Stimulated activated CD4-positive, alpha-beta T cell treated with anti-CD3 and anti-CD28 coated beads, Interleukin-4, amount 100 ng/mL, for 48 hours (primary cell): ENCODE measurements around the gene RPS26.
"Not testable (repeated sequence)": the region's sequence is repeated elsewhere in the genome, so short reads cannot be mapped to it uniquely, and the experiment has no call there.

Source experiments
- DNase-seq, 2 donors: peaks; one replicate each; pipeline ENCODE4 v3.0.0-alpha.2; 2020; ENCODE audit warnings: low read depth in 2 of 2

The RPS26 gene

DNA sequence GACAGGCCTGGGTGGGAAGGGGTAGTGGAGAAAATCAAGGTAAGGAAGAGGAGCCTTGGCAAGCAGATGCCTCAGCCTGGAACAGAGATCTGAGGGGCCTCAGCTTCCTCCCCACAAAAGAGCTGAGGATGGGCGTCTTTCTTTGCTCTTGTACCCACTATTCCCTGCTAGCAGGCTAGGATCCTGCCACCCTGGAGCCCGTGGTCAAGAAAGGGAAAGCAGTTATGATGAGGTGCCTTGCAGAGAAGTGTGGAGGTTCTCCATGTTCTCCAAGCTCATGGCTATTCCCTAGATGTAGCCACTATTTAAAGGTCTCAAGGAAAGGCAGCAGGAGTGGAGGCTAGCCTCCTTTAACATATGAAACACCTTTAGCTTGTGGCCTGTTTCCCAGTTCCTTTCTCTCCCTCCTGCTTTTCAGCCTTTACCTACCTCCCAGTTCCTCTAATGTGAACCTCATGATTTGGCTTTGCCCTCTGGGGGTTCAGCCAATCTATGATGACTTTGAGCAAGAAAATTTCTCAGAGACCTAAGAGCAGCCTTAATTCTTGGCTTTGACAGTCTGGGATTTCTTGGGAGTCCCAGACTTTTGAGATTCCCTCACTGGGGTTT is 19.7 kb upstream of the RPS26 start:
- DNase-seq, result no peak

DNA sequence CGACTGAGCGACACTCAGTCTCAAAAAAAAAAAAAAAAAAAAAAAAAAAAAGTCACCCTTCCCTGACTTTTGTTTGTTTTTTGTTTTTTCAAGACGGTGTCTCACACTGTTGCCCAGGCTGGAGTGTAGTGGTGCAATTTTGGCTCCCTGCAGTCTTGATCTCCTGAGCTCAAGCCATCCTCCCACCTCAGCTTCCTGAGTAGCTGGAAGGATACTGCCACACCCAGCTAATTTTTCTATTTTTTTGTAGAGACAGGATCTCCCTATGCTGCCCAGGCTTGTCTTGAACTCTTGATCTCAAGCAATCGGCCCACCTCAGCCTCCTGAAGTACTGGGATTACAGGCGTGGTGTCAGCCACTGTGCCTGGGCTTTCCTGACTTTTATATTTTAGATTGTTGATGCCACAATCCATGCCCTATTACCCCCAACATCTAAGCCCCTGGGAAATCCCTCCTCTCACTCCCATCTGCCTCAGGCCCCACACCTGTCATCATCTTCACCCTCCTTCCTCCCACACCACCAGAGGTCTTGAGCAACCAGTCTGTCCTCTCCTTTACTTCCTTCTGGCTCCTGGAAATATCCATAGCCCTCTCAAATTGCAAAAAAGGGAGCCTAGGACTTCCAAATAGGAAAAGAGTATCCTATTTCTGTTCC is 13.1 kb upstream of the RPS26 start:
- no peak for DNase-seq

DNA sequence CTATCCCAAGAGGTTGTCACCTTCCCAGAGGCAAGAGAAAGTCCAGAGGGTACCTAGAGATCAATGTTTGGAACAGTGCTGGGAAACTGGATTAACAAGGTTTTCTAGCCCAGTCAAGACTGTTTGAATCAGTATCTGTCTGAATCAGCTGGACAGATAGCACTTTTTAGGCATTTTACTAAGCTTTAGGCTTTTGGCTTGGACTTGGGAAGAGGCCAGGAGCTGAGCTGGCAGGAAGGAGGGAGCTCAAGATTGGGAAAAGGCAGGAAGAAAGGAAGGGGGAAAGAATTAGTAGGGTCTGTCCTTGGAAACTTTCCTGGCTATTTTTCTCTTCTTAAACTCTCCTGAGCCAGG is 12.6 kb upstream of the RPS26 start:
- DNase-seq, result no peak

DNA sequence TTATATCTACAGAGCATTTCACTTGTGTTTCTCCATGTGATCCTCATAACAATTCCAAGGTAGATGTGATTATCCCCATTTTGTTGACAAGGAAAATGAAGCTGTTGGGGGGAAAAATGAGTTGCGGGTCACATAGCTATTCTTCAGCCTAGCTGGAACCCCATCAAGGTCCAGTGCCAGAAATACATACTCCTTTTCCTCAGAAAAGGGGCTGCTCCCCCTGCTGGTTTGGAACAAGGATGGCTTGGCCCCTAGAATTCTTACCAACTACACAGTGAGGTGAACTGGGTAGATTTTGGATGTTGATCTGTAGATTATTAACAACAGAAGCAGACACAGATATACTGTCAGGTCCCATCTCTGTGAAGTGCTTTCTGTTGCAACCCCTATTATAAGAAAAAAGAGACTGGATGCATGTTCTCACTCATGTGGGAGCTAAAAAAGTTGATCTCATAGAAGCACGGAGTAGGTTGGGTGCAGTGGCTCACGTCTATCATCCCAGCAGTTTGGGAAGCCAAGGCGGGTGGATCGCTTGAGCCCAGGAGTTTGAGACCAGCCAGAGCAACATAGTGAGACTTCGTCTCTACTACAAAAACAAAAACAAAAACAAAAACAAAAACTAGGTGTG is 11.9 kb upstream of the RPS26 start:
- peak in 1 of 2 donors; percentile 27 for DNase-seq

DNA sequence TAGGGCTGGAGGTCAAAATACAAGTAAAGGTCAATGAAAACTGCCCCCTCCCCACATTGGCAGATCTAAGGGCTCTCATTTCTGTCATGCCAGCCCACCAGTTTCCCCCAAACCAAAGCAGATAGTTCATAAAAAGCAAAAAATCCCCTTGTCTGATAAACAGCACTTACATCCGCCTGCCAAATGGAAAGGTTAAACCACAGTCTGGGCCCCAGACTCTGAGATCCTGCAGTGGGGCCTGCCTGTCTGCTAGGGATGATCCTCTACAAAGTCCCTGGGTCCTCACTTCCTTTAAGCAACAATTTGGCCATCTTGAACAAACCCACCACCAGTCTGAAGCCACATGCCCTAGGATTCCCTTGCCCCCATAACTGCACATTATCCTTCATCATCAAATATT is 9.7 kb upstream of the RPS26 start:
- no peak for DNase-seq

DNA sequence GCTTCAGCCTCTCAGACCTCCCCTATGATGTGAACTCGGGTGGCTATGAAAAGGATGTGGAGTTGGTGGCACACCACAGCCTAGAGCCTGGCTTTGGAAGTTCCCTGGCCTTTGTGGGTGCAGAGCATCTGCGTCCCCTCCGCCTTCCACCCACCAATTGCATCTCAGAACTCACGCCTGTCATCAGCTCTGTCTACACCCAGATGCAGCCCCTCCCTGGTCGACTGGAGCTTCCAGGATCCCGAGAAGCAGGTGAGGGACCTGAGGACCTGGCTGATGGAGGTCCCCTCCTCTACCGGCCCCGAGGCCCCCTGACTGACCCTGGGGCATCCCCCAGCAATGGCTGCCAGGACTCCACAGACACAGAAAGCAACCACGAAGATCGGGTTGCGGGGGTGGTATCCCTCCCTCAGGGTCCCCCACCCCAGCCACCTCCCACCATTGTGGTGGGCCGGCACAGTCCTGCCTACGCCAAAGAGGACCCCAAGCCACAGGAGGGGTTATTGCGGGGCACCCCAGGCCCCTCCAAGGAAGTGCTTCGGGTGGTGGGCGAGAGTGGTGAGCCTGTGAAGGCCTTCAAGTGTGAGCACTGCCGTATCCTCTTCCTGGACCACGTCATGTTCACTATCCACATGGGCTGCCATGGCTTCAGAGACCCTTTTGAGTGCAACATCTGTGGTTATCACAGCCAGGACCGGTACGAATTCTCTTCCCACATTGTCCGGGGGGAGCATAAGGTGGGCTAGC is 7.0 kb upstream of the RPS26 start:
- DNase-seq, result no peak

DNA sequence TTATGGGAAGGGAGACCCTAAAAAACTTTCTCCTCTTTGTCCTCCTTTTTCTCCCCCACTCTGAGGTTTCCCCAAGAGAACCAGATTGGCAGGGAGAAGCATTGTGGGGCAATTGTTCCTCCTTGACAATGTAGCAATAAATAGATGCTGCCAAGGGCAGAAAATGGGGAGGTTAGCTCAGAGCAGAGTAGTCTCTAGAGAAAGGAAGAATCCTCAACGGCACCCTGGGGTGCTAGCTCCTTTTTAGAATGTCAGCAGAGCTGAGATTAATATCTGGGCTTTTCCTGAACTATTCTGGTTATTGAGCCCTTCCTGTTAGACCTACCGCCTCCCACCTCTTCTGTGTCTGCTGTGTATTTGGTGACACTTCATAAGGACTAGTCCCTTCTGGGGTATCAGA is 4.6 kb upstream of the RPS26 start:
- DNase-seq, result no peak

DNA sequence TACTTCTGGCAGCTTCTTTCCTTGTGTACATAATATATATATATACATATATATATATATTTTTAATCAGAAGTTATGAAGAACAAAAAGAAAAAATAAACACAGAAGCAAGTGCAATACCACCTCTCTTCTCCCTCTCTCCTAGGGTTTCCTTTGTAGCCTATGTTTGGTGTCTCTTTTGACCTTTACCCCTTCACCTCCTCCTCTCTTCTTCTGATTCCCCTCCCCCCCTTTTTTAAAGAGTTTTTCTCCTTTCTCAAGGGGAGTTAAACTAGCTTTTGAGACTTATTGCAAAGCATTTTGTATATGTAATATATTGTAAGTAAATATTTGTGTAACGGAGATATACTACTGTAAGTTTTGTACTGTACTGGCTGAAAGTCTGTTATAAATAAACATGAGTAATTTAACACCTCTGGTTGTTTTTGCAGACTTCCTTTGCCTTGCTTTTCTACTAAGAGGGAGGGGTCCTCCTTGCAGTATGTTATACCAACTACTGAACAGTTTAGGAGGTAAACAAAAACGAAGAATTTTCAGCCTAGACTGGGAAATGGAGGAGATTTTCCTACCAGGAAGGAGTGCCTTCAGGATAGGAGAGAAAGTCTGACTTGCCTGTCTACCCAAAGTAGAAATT is 3.6 kb upstream of the RPS26 start:
- no peak for DNase-seq

DNA sequence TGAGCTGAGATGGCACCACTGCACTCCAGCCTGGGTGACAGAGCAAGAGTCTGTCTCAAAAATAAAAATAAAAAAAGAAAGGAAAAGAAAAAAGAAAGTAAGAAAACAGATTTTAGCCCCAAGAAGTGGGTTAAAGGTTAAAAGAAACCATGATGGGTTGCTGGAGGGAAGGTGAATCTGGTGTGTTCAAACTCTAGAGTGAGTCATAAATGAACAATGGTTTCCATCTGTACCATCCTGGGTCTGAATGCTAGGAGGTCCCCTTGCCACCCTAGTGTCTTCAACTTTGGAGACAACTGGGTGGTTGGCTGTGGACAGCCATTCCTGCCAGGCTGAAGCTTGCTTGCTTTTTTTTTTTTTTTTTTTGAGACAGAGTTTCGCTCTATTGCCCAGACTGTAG is 1.6 kb upstream of the RPS26 start:
- no peak for DNase-seq

DNA sequence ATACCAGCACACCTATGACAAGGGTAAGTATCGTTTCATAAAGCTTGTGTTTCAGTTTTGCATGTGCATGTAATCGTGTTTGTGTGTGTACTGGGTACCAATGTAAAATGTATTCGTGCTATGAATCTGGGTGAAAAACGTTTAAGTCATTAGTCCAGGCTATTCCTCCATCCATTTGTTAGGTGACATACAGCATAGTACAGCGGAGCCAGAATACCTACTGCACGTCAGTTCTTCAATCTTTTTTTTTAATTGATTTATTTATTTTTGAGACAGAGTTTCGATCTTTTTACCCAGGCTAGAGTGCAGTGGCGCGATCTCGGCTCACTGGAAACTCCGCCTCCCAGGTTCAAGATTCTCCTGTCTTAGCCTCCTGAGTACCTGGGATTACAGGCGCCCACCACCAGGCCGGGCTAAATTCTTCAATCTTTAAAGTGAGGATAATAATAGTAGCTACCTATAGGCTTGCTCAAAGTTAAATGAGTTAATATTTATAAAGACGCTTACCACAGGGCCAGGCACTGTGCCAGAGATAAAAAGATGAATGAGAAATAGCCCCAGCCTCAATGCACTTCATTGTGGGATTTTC is 661 bp upstream of the RPS26 start:
- no peak for DNase-seq

DNA sequence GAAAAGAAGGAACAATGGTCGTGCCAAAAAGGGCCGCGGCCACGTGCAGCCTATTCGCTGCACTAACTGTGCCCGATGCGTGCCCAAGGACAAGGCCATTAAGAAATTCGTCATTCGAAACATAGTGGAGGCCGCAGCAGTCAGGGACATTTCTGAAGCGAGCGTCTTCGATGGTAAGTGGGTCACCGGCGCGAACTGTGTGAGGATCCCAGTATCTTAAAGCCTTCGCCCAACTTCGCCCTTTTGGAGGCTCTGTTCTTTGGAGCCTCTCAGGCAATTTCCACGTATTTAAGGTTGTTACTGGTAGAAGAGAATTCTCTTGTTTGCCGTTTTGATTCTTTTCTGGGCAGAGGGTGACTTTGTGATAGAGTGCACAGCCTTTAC is 704 bp downstream of the RPS26 start:
- DNase-seq, result not testable (repeated sequence)

DNA sequence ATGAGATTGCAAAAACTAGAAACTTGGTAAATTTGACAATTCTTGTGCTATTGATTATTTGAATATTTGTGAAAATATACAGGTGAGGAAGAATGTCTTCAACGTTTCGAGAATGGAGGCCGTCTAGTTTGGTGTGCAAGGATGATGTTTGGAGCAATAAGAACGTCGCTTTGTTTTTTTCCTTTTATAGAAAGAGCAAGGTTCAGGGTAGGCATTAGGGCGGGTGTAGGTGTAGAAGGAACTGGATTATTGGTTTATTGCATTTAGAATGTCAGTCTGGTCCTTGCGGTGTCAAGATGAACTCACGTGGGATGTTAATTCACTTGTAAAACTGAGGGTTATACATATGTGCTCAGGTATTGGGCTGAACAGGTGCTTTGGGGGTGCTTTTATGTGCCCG is 1.1 kb downstream of the RPS26 start:
- DNase-seq, result no peak

DNA sequence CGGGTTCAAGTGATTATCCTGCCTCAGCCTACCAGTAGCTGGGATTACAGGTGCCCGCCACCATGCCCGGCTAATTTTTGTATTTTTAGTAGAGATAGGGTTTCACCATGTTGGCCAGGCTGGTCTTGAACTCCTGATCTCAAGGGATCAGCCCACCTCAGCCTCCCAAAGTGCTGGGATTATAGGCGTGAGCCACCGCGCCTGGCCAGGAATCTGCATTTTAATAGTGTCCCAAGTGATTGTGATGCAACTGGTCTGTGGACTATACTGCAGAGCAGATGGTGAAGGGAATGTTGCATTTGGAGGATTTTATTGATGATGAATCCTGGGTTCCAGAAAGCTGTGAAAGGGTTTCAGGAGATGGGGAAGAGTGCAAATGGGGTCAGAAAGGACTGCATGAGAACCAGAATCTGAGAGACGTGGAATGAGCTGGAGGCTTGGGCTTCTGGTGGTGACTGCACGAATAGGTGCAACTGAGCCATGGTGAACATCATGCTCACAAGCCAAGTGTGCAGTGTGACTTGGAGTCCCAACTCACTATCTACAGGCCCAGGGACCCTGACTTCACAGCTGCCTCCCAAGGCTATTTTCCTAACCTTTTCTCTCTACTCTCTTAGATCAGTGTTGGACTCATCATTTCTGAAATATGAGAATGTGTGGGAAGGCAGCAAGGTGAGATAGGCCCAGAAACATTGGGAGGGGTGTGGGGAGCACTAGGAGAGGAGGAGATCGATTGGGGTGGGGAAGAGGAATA is 4.5 kb downstream of the RPS26 start:
- DNase-seq, result no peak

DNA sequence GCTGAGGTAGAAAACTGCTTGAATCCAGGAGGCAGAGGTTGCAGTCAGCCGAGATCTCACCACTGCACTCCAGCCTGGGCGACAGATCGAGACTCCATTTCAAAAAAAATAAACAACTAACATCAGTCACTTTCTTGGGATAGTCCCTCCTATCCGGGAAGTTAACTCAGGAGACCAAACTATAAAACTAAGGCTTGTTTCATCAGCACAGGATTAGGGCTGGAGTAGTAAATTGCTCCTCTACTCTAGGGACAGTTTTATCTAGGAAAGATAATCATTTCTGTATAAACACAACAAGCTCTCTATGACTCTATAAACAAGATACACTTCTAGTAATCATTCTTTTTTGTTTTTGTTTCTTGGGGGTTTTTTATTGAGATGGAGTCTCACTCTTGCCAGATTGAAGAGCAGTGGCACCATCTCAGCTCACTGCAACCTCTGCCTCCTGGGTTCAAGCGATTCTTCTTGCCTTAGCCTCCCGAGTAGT is 11.7 kb downstream of the RPS26 start:
- no peak for DNase-seq

DNA sequence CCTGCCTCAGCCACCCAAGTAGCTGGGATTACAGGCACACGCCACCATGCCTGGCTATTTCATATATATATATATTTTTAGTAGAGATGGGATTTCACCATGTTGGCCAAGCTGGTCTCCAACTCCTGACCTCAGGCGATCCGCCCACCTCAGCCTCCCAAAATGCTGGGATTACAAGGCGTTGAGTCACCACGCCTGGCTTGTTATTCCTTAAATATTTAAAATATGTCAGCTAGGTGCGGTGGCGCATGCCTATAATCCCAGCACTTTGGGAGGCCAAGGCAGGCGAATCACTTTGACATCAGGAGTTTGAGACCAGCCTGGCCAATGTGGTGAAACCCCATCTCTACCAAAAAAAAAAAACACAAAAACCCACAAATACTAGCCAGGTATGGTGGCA is 18.2 kb downstream of the RPS26 start:
- DNase-seq, result not testable (repeated sequence)

DNA sequence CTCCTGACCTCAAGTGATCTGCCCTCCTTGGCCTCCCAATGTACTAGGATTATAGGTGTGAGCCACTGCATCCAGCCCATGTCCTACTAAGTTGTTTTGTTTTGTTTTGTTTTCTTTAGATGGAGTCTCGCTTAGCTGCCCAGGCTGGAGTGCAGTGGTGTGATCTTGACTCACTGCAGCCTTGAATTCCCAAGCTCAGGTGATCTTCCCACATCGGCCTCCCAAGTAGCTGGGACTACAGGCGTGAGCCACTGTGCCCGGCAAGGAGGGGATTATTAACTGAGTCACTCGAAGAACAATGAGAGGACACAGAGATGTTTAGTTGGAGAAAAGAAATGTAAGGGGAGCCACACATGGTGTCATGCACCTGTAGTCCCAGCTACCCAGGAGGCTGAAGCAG is 20.3 kb downstream of the RPS26 start:
- DNase-seq, result no peak

DNA sequence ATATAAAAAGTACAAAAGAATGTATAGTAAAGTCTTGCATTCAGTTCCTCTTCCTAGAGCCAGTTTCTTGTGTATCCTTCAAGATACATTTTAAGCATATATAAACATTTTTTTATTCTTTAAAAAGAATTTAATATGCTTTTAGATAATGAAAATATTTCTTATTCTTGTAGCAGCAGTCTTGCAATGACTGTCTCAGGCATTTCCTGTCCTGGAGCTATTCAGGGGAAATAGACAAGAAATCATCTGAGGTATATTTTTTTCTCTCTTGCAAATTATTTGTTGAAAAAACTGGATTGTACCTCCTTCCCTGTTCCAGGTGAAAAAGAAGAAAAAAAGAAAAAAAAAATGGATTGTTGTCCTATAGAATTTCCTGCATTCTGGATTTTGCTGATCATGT is 21.3 kb downstream of the RPS26 start:
- DNase-seq, result no peak

DNA sequence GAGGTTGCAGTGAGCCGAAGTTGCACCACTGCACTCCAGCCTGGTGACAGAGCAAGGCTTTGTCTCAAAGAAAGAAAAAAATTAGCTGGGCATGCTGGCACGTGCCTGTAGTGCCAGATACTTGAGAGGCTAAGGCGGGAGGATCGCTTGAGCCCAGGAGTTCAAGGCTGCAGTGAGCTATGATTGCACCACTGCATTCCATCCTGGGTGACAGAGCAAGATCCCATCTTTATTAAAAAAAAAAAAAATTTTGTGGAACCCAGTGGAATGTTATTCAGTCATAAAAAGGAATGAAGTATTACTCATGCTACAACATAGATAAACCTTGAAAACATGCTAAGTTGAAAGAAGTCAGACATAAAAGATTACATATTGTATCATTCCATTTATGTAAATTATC is 29.9 kb downstream of the RPS26 start:
- DNase-seq, result no peak

DNA sequence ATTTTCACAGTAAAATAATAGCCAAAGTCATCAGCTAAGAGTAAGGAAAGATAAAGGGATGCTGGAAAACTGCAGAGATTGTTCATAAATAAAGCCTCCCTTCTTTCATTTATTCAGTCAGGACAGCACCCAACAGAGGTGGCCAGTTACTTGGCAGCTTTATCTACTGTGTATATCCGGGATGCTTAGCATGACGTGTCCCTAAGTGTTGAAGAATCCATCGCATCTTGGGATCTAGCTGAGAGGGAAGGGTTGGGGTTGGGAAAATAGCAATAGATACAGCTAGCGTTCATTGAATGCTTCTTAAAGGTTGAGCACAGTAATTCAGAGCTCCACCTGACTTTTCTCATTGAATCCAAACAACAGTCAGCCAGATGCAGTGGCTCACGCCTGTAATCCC is 32.7 kb downstream of the RPS26 start:
- DNase-seq, result no peak

DNA sequence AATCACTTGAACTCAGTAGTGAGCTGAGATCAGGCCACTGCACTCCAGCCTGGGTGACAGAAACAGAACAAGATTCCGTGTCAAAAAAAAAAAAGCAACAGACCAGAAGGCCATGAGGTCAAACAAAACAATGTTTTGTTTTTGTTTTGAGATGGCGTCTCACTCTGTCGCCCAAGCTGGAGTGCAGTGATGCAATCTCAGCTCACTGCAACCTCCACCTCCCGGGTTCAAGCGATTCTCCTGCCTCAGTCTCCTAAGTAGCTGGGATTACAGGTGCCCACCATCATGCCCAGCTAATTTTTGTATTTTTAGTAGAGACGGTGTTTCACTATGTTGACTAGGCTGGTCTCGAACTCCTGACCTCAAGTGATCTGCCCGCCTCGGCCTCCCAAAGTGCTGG is 36.2 kb downstream of the RPS26 start:
- not testable (repeated sequence) for DNase-seq

DNA sequence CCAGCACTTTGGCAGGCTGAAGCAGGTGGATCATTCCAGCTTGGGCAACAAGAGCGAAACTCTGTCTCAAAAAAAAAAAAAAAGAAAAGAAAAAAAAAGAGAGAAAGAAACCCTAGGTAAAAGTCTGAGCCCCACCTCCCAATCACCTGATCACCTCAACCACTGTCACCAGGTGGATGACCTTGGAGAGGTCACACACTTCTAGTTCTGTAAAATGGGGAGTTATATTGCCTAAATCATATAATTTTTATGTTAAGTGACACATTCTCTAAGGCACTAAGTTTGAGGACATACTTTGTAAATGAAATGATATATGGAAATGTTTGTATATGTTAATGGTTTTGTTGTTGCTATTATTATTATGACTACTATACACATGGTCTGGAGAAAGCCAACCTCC is 36.7 kb downstream of the RPS26 start:
- DNase-seq, result no peak
